B cell (primary cell): ENCODE measurements around the gene HTT. TPM values are rescaled to one million over a fixed set of nuclear protein-coding genes. Genes with fewer than 3 reads are reported as not detected.

Experiments
- ATAC-seq: fragments of 200-7000 bp; cut with Tn5 transposase; one replicate; pipeline ENCODE4 v1.10.0; 2021; ENCODE audit warnings: low read depth, mild to moderate bottlenecking, moderate number of reproducible peaks, moderate library complexity
- CTCF ChIA-PET: fragments of 350-600 bp; sonication (Branson Sonifier 250); formaldehyde crosslinking; loops from one replicate; lab custom pipeline; 2021; ENCODE audit warnings: antibody characterized with exemption, inconsistent platforms; lab: Charles Lee
- POLR2A ChIA-PET: fragments of 350-600 bp; sonication (Branson Sonifier 250); formaldehyde crosslinking; loops from one replicate; lab custom pipeline; 2021; ENCODE audit warnings: antibody characterized with exemption; lab: Charles Lee
- DNase-seq: peaks from one replicate; pipeline ENCODE4 v3.0.0; 2013
- H2AFZ ChIP-seq: 2 replicates; pipeline ENCODE4 v1.6.1; 2012; ENCODE audit warnings: mild to moderate bottlenecking, low read depth, low read length; ENCODE audit not compliant: insufficient read depth, poor library complexity, severe bottlenecking
- H3K27ac ChIP-seq, 2 donors: 1 replicate in 1 of 2; 2 replicates in 1 of 2; pipeline ENCODE4 v1.5.1; 2012 to 2013; ENCODE audit warnings: low read length in 2 of 2, mild to moderate bottlenecking in 2 of 2, moderate library complexity in 1 of 2
- H3K27me3 ChIP-seq, 4 experiments: fragments of 200-600 bp in 1 of 4; sonication (generic) in 1 of 4; replicated peaks in 1 of 4; 1 replicate in 2 of 4; 2 replicates in 2 of 4; pipeline versions ENCODE4 v1.6.1 to v1.7.0; 2013 to 2016; ENCODE audit warnings: low read length in 3 of 4, mild to moderate bottlenecking in 2 of 4, mixed read lengths in 1 of 4, moderate library complexity in 1 of 4; ENCODE audit not compliant: insufficient read depth in 4 of 4, control insufficient read depth in 3 of 4; ENCODE audit errors: control extremely low read depth in 1 of 4
- H3K36me3 ChIP-seq, 2 experiments: replicated peaks in 1 of 2; 1 replicate in 1 of 2; 2 replicates in 1 of 2; pipeline versions ENCODE4 v1.6.1 to v1.7.1; 2013; ENCODE audit warnings: low read length in 1 of 2; ENCODE audit not compliant: insufficient read depth in 2 of 2, control insufficient read depth in 1 of 2; ENCODE audit errors: control extremely low read depth in 1 of 2, extremely low read depth in 1 of 2
- H3K4me1 ChIP-seq, 2 donors: fragments of 200-600 bp in 1 of 2; sonication (generic) in 1 of 2; 1 replicate in 1 of 2; 2 replicates in 1 of 2; pipeline versions ENCODE4 v1.5.1 to v1.6.1; 2013 to 2017; ENCODE audit warnings: low read length in 2 of 2; ENCODE audit not compliant: control insufficient read depth in 2 of 2, insufficient read depth in 2 of 2
- H3K4me2 ChIP-seq: replicated peaks from 2 replicates; pipeline ENCODE3; 2012; ENCODE audit warnings: mild to moderate bottlenecking, low read depth, low read length; ENCODE audit not compliant: poor library complexity, severe bottlenecking
- H3K4me3 ChIP-seq, 5 experiments: fragments of 200-600 bp in 1 of 5; sonication (generic) in 1 of 5; 1 replicate in 3 of 5; 2 replicates in 2 of 5; pipeline versions ENCODE4 v1.5.1 to v1.7.0; 2011 to 2016; ENCODE audit warnings: low read length in 4 of 5, mild to moderate bottlenecking in 4 of 5, low read depth in 2 of 5, control low read depth in 1 of 5, moderate library complexity in 1 of 5; ENCODE audit not compliant: insufficient read depth in 1 of 5; ENCODE audit errors: control extremely low read depth in 1 of 5, extremely low read depth in 1 of 5
- H3K79me2 ChIP-seq: fragments of 200-600 bp; sonication (generic); one replicate; pipeline ENCODE4 v1.6.0; 2016; ENCODE audit warnings: low read length; ENCODE audit not compliant: control insufficient read depth, insufficient read depth
- H3K9ac ChIP-seq: fragments of 200-600 bp; sonication (generic); 2 replicates; pipeline ENCODE4 v1.6.1; 2017; ENCODE audit warnings: mild to moderate bottlenecking, low read length, moderate library complexity
- H3K9me3 ChIP-seq, 3 donors: one replicate each; pipeline versions ENCODE4 v1.6.1 to v1.7.1; 2013; ENCODE audit warnings: low read length in 2 of 3; ENCODE audit not compliant: control insufficient read depth in 2 of 3, insufficient read depth in 1 of 3; ENCODE audit errors: control extremely low read depth in 1 of 3
- H4K20me1 ChIP-seq: 2 replicates; pipeline ENCODE4 v1.6.0; 2012; ENCODE audit warnings: mild to moderate bottlenecking, low read length; ENCODE audit not compliant: insufficient read depth, control insufficient read depth, poor library complexity, severe bottlenecking
- H3K27ac Mint-ChIP-seq: one replicate; pipeline ENCODE4 v1.8.0; 2021; ENCODE audit warnings: mixed read lengths
- H3K27me3 Mint-ChIP-seq: one replicate; pipeline ENCODE4 v1.8.0; 2021; ENCODE audit warnings: mixed read lengths
- H3K4me1 Mint-ChIP-seq: one replicate; pipeline ENCODE4 v1.8.0; 2021; ENCODE audit warnings: mixed read lengths
- H3K4me3 Mint-ChIP-seq: one replicate; pipeline ENCODE4 v1.8.0; 2021; ENCODE audit warnings: mixed read lengths
- H3K9me3 Mint-ChIP-seq: one replicate; pipeline ENCODE4 v1.8.0; 2022; ENCODE audit warnings: mixed read lengths; ENCODE audit not compliant: insufficient read depth
- CTCF ChIP-seq: fragments of 200-600 bp; IDR thresholded peaks from one replicate; pipeline ENCODE4 v1.8.0; 2022; ENCODE audit warnings: antibody characterized with exemption, mild to moderate bottlenecking
- EZH2 ChIP-seq: IDR thresholded peaks from 2 replicates; pipeline ENCODE4 v1.6.1; 2012; ENCODE audit warnings: borderline replicate concordance, low read depth, mild to moderate bottlenecking, moderate library complexity, low read length; ENCODE audit not compliant: insufficient read depth, poor library complexity, severe bottlenecking
- WGBS: methylation state at CpG from one replicate; pipeline ENCODE4 v1.1.5; 2013; ENCODE audit warnings: missing lambda C conversion rate; ENCODE audit not compliant: insufficient coverage; 5-methylcytosine and 5-hydroxymethylcytosine counted together
- intact Hi-C: fragments of 100-400 bp; cut with micrococcal nuclease; formaldehyde crosslinking; loops from one replicate; pipeline ENCODE4 v1.10.0; 2022
- polyA plus RNA-seq: library from polyadenylated mRNA; depleted of rRNA; stranded (reverse); fragments of >200 nt; gene quantifications from 2 replicates; pipeline ENCODE4 v1.2.3, GENCODE V29; 2012
- total RNA-seq, 2 donors: library from RNA; stranded (reverse); fragments of 120-200 nt in 1 of 2; gene quantifications; 1 replicate in 1 of 2; 2 replicates in 1 of 2; pipeline versions ENCODE4 v1.2.3 to v1.2.4, GENCODE V29; 2013 to 2022

Gene HTT
- total and polyA plus RNA-seq, 2 donors (not counting 1 experiment from before 2014, with no cell fraction given), result 52.8 to 195 TPM

- Histone ChIP-seq H3K79me2 (no peaks in the 10 kb centered on the region), H3K4me2 (no peak overlapping the region), H2AFZ (no peak overlapping the region), H3K27me3 (no peaks in the 10 kb centered on the region), H3K9me3 (no peaks in the 10 kb centered on the region), H3K9ac (no peak overlapping the region), H3K36me3 (peaks cover 0 to 78% of the 10 kb centered on the region in 2 experiments), H3K4me3 (no peak overlapping the region), H4K20me1 (no peaks in the 10 kb centered on the region), H3K27ac (no peak overlapping the region), H3K4me1 (no peaks in the 10 kb centered on the region)
- TF ChIP-seq CTCF (no peak), EZH2 (no peak)
- Mint-ChIP-seq H3K4me1 (no peaks in the 10 kb centered on the region), H3K27me3 (no peaks in the 10 kb centered on the region), H3K27ac (no peak overlapping the region), H3K4me3 (no peak overlapping the region), H3K9me3 (no peaks in the 10 kb centered on the region)
- WGBS, result 97% methylated on average over 11 of the region's 11 CpGs
- CTCF ChIA-PET, result no interaction called here
- POLR2A ChIA-PET, result no interaction called here
- ATAC-seq, result no peak
- no peak for DNase-seq
- intact Hi-C loops, result no loop called here
Observed at GRCh38 chr4:3235581-3235980, 161.1 kb downstream of the HTT start.

- POLR2A ChIA-PET, result no interaction called here
- H3K4me1 ChIP-seq, result no peaks in the 10 kb centered on the region
- CTCF ChIA-PET, result no interaction called here
- H3K9me3 ChIP-seq, result no peaks in the 10 kb centered on the region
- H3K79me2 ChIP-seq, result no peaks in the 10 kb centered on the region
- H3K9me3 Mint-ChIP-seq, result no peaks in the 10 kb centered on the region
- H3K36me3 ChIP-seq, result peaks cover 0 to 77% of the 10 kb centered on the region in 2 experiments
- DNase-seq (no peak), ATAC-seq (no peak)
- no peak overlapping the region for H3K4me3 Mint-ChIP-seq
- intact Hi-C loops, result no loop called here
- no peaks in the 10 kb centered on the region for H3K4me1 Mint-ChIP-seq
- no peak overlapping the region for H3K4me3 ChIP-seq
- no peaks in the 10 kb centered on the region for H4K20me1 ChIP-seq
- no peak overlapping the region for H2AFZ ChIP-seq
- no peak overlapping the region for H3K27ac ChIP-seq
- H3K27me3 ChIP-seq, result no peaks in the 10 kb centered on the region
- 98% methylated on average over 5 of the region's 9 CpGs for WGBS
- no peak overlapping the region for H3K4me2 ChIP-seq
- no peaks in the 10 kb centered on the region for H3K27me3 Mint-ChIP-seq
- TF ChIP-seq EZH2 (no peak), CTCF (no peak)
- no peak overlapping the region for H3K9ac ChIP-seq
- no peak overlapping the region for H3K27ac Mint-ChIP-seq
Observed at GRCh38 chr4:3236326-3236878, 161.9 kb downstream of the HTT start.
